Lower leg skin (tissue), 4 donors: ENCODE data around the gene LARGE2. TPM values are rescaled to one million over a fixed set of nuclear protein-coding genes. Genes with fewer than 3 reads are reported as not detected.
"Not testable (repeated sequence)": the region's sequence is repeated elsewhere in the genome, so short reads cannot be mapped to it uniquely, and the experiment has no call there.

ENCODE experiments used
- DNase-seq, 2 donors: peaks; one replicate each; pipeline ENCODE4 v3.0.0-alpha.2; 2019; ENCODE audit warnings: low spot score in 2 of 2
- H3K4me3 ChIP-seq: fragments of 200-600 bp; sonication (generic); 2 replicates; pipeline ENCODE4 v1.5.1; 2017; ENCODE audit warnings: mild to moderate bottlenecking, low read depth; ENCODE audit not compliant: poor library complexity, severe bottlenecking
- CTCF ChIP-seq, 3 donors: fragments of 450-650 bp; IDR thresholded peaks; one replicate each; pipeline ENCODE4 v1.5.1; 2016; ENCODE audit warnings: antibody characterized with exemption in 3 of 3, mild to moderate bottlenecking in 3 of 3, moderate library complexity in 2 of 3
- POLR2A ChIP-seq, 2 donors: fragments of 450-650 bp; IDR thresholded peaks; one replicate each; pipeline ENCODE4 v1.6.1; 2016 to 2017; ENCODE audit warnings: antibody characterized with exemption in 2 of 2, mild to moderate bottlenecking in 1 of 2, moderate library complexity in 1 of 2
- WGBS, 2 donors: methylation state at CpG; one replicate each; pipeline ENCODE4 v1.1.5; 2018; 5-methylcytosine and 5-hydroxymethylcytosine counted together
- intact Hi-C: fragments of 100-400 bp; cut with DNase I; formaldehyde crosslinking; loops from one replicate; pipeline ENCODE4 v1.15.0; 2023; ENCODE audit warnings: low total_unique reads
- total RNA-seq, 4 donors: library from RNA; depleted of rRNA; stranded (reverse); fragments of >200 nt; gene quantifications; one replicate each; pipeline ENCODE4 v1.1.0, GENCODE V29; 2016

The LARGE2 gene
- total RNA-seq, 4 donors from 2014 or later: 20.7 to 30.1 (median 25.9) TPM

GRCh38 chr11:45902452-45903380 lies 19.7 kb upstream of the LARGE2 start:
- 92 to 94% methylated on average over 54 to 55 of the region's 56 CpGs for WGBS, 2 donors
- no peak overlapping the region for H3K4me3 ChIP-seq
- no peak for DNase-seq
- TF ChIP-seq POLR2A (IDR thresholded peaks at IDR 0.05): no peak
- no peak for TF ChIP-seq CTCF (IDR thresholded peaks at IDR 0.05)
- intact Hi-C loops: no loop called here

- no peak for TF ChIP-seq POLR2A (IDR thresholded peaks at IDR 0.05)
- no peak for TF ChIP-seq CTCF (IDR thresholded peaks at IDR 0.05)
- DNase-seq: no peak
- intact Hi-C loops: no loop called here
- H3K4me3 ChIP-seq: no peak overlapping the region
- 81% methylated on average over 15 of the region's 15 CpGs for WGBS, 2 donors
Measured at GRCh38 chr11:45904309-45904915, 18.0 kb upstream of the LARGE2 start.

- intact Hi-C loops: no loop called here
- no peak overlapping the region for H3K4me3 ChIP-seq
- WGBS, 2 donors: 75 to 84% methylated on average over 19 of the region's 19 CpGs
- no peak for DNase-seq
- no peak for TF ChIP-seq POLR2A (IDR thresholded peaks at IDR 0.05)
- TF ChIP-seq CTCF (IDR thresholded peaks at IDR 0.05): no peak
Measured at GRCh38 chr11:45905095-45905494, 17.4 kb upstream of the LARGE2 start.

- DNase-seq, intact Hi-C loops, H3K4me3 ChIP-seq: not testable (repeated sequence)
- WGBS, 2 donors: 37 to 59% methylated on average over 6 of the region's 6 CpGs
Measured at GRCh38 chr11:45905576-45905975, 16.9 kb upstream of the LARGE2 start.

GRCh38 chr11:45906096-45906682 lies 16.3 kb upstream of the LARGE2 start:
- DNase-seq: no peak
- intact Hi-C loops: no loop called here
- TF ChIP-seq CTCF (IDR thresholded peaks at IDR 0.05) (no peak), POLR2A (IDR thresholded peaks at IDR 0.05) (no peak)
- no peak overlapping the region for H3K4me3 ChIP-seq
- 68 to 71% methylated on average over 19 of the region's 19 CpGs for WGBS, 2 donors

GRCh38 chr11:45906965-45907611 lies 15.4 kb upstream of the LARGE2 start, which contains the start of gene FREY1:
FREY1 (minus strand) TSS chr11:45907271; CDS start chr11:45907245, 26 bp downstream.
- DNase-seq: no peak
- TF ChIP-seq CTCF (IDR thresholded peaks at IDR 0.05): no peak
- TF ChIP-seq POLR2A (IDR thresholded peaks at IDR 0.05): no peak
- intact Hi-C loops: no loop called here
- H3K4me3 ChIP-seq: no peak within 1 kb of the TSS
- 52 to 70% methylated on average over 16 to 18 of the region's 18 CpGs for WGBS, 2 donors
